Lower lobe of right lung (tissue), 2 donors: ENCODE measurements around the gene ZNF177. TPM values are rescaled to one million over a fixed set of nuclear protein-coding genes. Genes with fewer than 3 reads are reported as not detected.

Source experiments
- ATAC-seq, 2 donors: fragments of 200-7000 bp; cut with Tn5 transposase; one replicate each; pipeline ENCODE4 v1.9.1; 2020 to 2022; ENCODE audit warnings: mild to moderate bottlenecking in 2 of 2, moderate library complexity in 2 of 2
- DNase-seq: peaks from one replicate; pipeline ENCODE4 v3.0.0-alpha.2; 2020
- H3K27ac ChIP-seq: fragments of 200-600 bp; one replicate; pipeline ENCODE4 v1.8.0; 2022
- H3K27me3 ChIP-seq: fragments of 200-600 bp; one replicate; pipeline ENCODE4 v1.8.0; 2022; ENCODE audit warnings: low read depth
- H3K36me3 ChIP-seq: fragments of 200-600 bp; one replicate; pipeline ENCODE4 v1.8.0; 2022; ENCODE audit warnings: mild to moderate bottlenecking
- H3K4me1 ChIP-seq: fragments of 200-600 bp; one replicate; pipeline ENCODE4 v1.8.0; 2022
- H3K4me3 ChIP-seq: fragments of 200-600 bp; one replicate; pipeline ENCODE4 v1.8.0; 2022; ENCODE audit warnings: mild to moderate bottlenecking
- H3K9me3 ChIP-seq: fragments of 200-600 bp; one replicate; pipeline ENCODE4 v1.8.0; 2022
- intact Hi-C: fragments of 100-400 bp; cut with DNase I; formaldehyde crosslinking; loops from one replicate; pipeline ENCODE4 v1.11.0; 2022
- total RNA-seq: library from RNA; stranded (reverse); fragmentation: NEBNext Ultra II Directional; extraction: Animal tissue kit (Norgen Biotek cat#: 25700); gene quantifications from one replicate; pipeline ENCODE4 v1.2.1, GENCODE V29; 2021
- TF ChIP-seq, protein P1 (sequence below): fragments of 200-600 bp; IDR thresholded peaks from one replicate; pipeline ENCODE4 v1.8.0; 2022; ENCODE audit warnings: antibody characterized with exemption, mild to moderate bottlenecking
- donor health status: DM: no; HTN: yes; CAD: no; lungs with severe emphysema.

Gene ZNF177
- total RNA-seq, 1 donor from 2014 or later, result 2.2 TPM

DNA sequence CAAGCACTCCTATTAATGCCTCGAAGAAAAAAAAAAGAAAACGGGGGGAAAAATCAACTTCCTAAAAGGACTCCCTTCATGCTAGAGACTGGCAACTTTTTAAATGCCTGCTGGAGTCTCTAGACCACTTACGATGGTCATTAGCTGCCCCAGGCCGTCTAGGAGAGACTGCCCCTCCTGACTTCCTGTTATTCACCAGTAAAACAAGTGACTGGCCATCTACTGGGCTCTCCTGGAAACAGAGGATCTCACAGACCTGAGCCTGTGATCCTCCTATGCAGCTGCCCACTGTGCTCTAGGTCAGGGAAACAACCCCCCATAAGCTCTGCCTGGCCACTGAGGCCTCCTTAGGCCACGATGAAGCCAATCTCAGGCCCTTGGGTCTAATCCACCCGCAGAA, 65.1 kb downstream of the ZNF177 start:
- no peak overlapping the region for H3K27ac ChIP-seq
- peaks cover 56% of the 10 kb centered on the region for H3K36me3 ChIP-seq
- no peaks in the 10 kb centered on the region for H3K4me1 ChIP-seq
- intact Hi-C loops, result no loop called here
- no peaks in the 10 kb centered on the region for H3K27me3 ChIP-seq
- TF ChIP-seq, protein P1, sequence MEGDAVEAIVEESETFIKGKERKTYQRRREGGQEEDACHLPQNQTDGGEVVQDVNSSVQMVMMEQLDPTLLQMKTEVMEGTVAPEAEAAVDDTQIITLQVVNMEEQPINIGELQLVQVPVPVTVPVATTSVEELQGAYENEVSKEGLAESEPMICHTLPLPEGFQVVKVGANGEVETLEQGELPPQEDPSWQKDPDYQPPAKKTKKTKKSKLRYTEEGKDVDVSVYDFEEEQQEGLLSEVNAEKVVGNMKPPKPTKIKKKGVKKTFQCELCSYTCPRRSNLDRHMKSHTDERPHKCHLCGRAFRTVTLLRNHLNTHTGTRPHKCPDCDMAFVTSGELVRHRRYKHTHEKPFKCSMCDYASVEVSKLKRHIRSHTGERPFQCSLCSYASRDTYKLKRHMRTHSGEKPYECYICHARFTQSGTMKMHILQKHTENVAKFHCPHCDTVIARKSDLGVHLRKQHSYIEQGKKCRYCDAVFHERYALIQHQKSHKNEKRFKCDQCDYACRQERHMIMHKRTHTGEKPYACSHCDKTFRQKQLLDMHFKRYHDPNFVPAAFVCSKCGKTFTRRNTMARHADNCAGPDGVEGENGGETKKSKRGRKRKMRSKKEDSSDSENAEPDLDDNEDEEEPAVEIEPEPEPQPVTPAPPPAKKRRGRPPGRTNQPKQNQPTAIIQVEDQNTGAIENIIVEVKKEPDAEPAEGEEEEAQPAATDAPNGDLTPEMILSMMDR, result no peak
- H3K9me3 ChIP-seq, result peaks cover 15% of the 10 kb centered on the region
- DNase-seq (no peak), ATAC-seq (no peak)
- no peak overlapping the region for H3K4me3 ChIP-seq

DNA sequence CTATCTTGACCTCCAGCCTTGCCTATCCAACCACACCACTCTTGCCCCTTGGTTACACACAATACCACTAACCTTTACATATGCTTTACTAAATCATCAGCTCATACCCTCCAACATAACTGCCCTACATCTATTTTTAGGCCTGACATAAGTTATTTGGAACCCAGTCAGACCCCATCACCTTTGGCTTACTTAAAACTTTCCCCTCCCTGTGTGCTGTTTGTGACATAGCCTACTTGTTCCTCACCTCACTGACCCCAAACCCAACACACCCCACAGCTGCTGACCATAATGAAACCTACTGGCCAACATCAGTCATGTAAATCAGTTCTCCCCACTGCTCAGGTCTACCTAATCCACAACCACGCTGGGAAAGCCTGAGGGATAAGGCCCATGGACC, 67.6 kb downstream of the ZNF177 start:
- Histone ChIP-seq H3K27ac (no peak overlapping the region), H3K4me1 (peaks cover 10% of the 10 kb centered on the region), H3K9me3 (no peaks in the 10 kb centered on the region), H3K36me3 (peaks cover 42% of the 10 kb centered on the region), H3K4me3 (no peak overlapping the region), H3K27me3 (no peaks in the 10 kb centered on the region)
- DNase-seq, result no peak
- no peak for ATAC-seq
- TF ChIP-seq, protein P1, result no peak
- intact Hi-C loops, result no loop called here

DNA sequence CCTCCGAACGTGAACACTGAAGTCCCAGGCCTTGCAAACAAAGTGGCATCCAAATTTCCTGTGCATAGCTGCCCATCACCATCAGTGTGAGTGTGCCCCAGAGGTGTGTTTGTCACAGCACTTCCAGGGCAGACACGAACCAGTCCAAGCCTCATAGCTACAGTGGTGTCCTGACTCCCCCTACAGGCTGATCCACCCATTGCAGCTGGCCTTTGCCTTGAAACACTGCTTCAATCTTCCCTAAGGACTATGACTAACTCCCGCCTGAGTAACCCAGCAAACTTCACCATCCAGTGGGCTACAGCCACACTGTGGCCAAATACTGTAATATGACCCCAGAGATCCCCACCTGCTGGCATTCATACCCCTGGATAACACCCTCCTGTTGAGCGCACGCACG, 68.7 kb downstream of the ZNF177 start:
- intact Hi-C loops, result no loop called here
- Histone ChIP-seq H3K27me3 (no peaks in the 10 kb centered on the region), H3K36me3 (peaks cover 35% of the 10 kb centered on the region), H3K4me1 (peaks cover 19% of the 10 kb centered on the region), H3K27ac (no peak overlapping the region), H3K4me3 (no peak overlapping the region), H3K9me3 (no peaks in the 10 kb centered on the region)
- DNase-seq (no peak), ATAC-seq (no peak)
- TF ChIP-seq, protein P1, result peak; percentile 43

Other genes with a start within 250 kb of the ZNF177 start
- gene OR7G1, start 247.2 kb upstream of the ZNF177 start, total RNA-seq, result not detected
- not detected for gene OR7G3, start 236.1 kb upstream of the ZNF177 start, total RNA-seq
- gene ZNF317, start 222.6 kb upstream of the ZNF177 start, total RNA-seq, result 25.4 TPM
- 0.59 TPM for gene OR7D2, start 184.0 kb upstream of the ZNF177 start, total RNA-seq
- not detected for gene OR7D4, start 143.4 kb upstream of the ZNF177 start, total RNA-seq
- gene OR7E24, start 112.1 kb upstream of the ZNF177 start, total RNA-seq, result not detected
- 9.0 TPM for gene ZNF699, start 53.2 kb upstream of the ZNF177 start, total RNA-seq
- 20.2 TPM for gene ZNF559, start 38.8 kb upstream of the ZNF177 start, total RNA-seq
- gene ZNF266, start 72.6 kb downstream of the ZNF177 start, total RNA-seq, result 23.2 TPM
- 0.83 TPM for gene ZNF560, start 135.6 kb downstream of the ZNF177 start, total RNA-seq
- 17.9 TPM for gene ZNF426, start 175.6 kb downstream of the ZNF177 start, total RNA-seq
- 23.2 TPM for gene ZNF121, start 221.5 kb downstream of the ZNF177 start, total RNA-seq